GM19328 (cell line): ENCODE measurements around the gene NDST1.

Experiments
- ATAC-seq: cut with Tn5 transposase; IDR thresholded peaks from one replicate; pipeline ENCODE4 v1.9.1; 2021; ENCODE audit warnings: mild to moderate bottlenecking, moderate library complexity; ENCODE audit not compliant: unreplicated experiment

The NDST1 gene

DNA sequence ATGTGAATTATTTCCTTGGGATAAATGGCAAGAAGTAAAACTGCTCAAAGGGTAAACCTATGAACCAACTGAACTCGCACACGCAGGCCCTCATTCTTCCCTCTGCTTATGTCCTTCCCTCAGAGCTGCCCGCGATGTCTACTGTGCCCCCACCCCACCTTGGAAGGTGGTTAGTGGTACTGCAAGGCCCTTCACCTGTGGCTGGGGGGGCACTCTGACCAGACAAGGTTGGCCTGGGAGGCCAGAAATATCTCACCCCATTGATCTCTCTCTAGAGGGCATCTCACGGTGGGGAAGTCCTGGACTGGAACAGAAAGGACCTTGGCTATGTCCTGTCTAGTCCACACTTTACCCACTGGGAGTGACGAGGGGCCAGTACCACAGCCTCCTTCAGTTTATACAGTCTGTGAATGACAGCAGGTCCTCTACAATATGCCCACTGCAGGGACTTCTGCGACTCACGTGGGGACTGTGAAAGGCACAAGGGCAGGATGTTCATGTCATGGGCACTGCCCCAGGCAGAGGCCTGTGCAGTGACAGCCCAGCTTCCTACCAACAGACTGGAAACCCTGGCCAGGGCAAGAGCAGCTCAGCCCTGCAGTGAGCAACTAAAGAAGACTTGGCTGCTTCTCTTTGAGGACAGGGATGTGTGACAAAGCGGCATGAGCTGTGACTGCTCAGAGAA lies 75.8 kb downstream of the NDST1 start:
- ATAC-seq = no peak

DNA sequence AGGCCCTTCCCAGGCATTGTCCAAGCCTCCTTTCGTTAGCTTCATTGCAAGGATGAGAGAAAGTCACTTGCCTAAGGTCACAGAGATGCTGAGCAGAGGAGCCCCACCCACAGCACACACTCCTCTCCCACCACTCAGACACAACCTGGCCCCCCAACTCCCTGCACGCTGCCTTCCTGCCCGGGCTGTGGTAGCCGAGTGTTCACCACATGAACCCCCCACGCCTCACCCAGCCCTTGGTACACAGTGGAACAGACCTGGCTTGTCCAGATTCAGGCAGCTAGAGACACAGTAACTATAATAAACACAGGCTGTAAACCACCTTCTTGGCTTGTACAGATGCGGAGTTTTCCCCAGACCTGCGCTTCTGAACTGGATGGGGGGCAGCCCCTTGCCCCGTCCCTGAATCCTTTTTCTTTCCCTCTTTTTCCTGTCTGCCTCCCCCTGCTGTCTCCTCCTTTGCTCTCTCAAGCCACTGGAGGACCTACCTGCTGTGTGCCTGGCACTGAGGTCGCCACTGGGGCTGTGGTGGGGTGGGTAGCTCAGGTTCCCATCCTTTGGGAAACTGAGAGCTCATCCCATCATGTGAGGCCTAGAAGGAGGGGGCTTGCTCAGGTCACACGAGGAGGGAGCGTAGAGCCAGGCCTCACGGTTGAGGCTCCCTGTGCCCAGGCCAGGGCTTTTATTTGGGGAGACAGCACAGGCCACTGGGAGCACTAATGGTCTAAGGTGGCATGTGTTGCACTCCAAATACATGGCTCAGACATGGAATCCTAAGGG lies 76.8 kb downstream of the NDST1 start:
- no peak for ATAC-seq

DNA sequence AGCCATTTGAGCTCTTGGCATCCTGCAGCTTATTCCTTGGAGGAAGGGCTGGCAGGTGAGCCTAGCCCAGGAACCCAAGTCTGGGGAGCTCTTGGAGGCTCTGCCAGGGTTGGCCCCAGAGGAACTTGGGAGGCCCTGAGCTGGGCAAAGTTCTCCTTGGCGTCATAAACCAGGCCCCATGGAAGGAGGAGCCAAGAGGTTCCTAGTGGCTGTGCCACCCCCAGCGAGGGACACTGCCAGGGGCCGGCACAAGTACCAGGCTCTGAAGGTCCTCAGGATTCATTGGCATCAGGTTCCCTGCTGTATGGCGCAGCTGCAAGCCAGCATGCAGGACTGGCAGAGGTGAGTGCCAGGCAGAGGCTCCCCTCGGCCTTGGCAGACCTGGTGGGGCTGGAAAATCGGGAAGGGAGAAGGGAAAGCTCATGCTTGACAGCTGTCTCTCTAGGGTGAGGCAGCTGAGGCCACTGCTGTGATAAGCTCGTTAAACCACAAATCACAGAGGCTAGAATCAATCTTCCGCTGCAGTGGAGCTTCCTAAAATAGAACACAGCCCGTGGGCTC lies 77.9 kb downstream of the NDST1 start:
- ATAC-seq = no peak

DNA sequence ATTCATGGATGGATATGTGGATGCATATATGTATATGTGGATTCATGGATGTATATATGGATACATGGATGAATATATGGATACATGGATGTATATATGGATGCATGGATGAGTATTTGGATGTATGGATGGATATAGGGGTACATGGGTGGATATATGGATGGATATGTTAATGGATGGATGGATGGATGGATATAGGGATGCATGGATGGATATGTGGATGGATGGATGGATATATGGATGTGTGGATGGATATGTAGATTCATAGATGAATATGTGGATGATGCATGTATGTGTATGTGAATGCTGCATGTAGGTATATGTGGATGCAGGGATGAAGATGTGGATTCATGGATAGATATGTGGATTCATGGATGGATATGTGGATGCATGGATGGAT lies 79.1 kb downstream of the NDST1 start:
- ATAC-seq = no peak

DNA sequence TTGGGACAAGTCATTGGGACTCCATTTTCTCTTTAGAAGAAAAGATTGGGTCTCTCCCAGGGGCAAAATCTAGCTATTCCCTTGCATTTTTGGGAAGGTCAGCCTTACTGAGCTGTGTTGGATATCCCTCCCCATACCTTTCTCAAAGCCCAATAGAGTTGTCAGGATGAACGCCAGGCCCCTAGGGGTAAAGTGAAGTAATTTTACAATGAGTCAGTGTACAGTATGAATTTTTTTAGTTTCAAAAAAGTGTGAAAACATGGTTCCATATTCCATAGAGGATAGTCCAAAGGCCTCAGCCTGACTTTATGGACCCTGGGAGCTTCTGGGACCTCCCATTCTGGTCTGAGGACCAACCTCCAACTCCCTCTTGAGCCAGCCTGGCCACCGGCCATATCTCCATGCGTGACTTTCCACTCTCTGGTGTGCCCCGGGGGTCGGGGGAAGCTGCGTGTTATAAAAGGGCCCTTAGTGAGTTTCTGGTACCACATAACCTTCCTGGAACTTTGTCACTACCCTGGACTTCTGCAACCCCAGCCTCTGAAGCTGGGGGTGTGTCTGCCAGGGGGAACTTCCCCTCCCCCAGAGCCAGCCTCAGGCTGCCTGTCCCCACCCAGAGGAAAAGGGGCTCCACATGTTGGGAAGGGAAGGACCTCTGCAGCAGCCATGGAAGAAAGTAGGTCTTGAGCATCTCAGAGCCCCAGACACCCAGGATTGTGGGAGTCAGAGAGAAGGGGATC lies 80.1 kb downstream of the NDST1 start:
- no peak for ATAC-seq

DNA sequence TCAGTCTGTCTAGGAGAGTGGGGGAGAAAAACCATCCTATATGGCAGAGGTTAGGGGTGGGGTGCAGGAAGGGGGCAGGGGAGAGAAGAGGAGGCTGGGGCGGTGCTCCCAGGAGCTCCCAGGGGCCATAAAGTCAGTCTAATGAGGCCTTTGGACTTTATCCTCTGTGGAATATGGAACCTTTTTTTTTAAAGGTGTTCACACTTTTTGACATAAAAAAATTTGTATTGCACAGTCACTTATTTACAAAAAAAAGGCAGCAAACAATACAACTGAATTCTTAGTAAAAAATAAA lies 80.6 kb downstream of the NDST1 start:
- no peak for ATAC-seq

DNA sequence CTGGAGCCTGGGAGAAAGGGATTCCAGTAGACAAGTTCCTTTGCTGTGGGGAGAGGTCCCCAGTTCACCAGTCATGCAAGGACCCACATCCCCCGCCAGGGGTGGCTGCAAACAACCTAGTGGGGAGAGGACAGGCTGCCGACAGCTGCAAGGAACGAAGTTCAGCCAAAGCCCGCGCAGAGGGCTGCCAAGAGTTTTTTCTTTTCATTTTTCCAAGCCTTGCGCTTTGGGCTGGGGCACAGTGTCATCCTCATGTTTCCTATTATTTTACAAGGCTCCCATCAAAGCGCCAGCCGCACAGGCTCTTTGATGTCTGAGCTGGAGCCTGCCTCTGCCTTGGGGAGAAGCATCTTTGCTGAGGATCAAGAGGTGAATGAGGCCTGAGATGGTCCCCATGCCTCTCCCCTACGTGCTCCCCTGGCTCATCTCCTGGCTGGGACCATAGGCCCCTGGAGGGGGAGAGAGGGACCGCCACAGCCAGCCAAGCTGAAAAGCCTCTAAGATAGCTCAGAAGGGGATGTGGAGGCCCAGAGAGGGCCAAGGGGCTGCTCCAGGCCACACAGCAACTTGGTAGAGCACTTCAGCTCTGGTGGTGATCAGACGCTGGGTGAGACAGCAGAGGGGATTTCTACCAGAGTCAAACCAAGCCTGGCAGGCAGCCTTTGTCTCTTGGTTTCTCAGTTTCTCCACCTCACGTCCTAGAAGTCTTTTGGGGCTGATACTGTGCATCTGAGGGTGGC lies 82.1 kb downstream of the NDST1 start:
- no peak for ATAC-seq

DNA sequence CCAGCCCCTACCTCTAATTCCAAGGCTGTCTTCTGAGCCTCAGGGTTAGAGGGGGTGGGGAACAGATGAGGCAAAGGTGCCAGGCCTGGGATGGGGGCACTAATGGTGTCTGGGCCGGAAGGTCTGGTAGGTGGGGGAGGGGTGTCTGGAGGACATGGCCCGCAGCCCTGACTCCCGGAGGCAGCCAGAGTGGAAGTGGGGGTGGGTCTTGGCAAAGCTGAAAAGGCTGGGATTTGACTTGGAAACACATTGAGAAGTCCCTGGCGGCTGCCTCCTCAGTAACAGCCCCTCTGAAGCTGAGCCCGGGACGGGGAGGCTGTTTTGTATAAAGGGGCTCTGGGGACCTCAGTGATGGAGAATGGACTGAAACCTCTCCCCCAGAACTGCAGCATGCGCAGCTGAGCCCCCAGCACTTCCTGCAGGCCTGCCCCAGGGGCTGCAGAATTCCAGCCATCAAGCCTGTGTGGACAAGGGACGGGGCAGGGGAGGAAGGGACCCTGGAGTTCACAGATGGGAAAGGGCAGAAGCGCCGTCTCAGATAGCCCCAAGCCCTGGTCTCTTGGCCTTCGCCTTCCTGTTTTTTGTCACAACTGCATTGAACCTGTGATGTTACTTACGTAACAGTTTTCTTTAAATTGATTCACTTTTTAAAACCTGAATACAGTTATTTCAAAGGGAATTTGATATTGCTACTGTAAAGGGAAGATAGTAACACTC lies 83.2 kb downstream of the NDST1 start:
- no peak for ATAC-seq

DNA sequence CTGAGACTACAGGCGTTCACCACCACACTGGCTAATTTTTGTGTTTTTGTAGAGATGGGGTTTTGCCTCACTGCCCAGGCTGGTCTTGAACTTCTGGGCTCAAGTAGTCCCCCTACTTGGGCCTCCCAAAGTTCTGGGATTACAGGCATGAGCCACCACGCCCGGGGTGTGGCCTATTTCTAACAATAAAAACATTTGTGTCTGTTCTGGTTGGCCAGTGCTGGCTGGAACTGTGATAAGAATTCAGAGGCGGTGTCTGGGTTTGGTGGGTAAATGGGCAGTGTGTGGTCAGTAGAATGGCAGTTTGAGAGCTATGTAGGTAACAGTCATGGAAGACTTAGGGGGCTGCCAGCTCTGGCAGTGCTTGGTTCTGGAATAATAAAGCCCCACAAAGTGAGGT lies 85.7 kb downstream of the NDST1 start:
- ATAC-seq = no peak

DNA sequence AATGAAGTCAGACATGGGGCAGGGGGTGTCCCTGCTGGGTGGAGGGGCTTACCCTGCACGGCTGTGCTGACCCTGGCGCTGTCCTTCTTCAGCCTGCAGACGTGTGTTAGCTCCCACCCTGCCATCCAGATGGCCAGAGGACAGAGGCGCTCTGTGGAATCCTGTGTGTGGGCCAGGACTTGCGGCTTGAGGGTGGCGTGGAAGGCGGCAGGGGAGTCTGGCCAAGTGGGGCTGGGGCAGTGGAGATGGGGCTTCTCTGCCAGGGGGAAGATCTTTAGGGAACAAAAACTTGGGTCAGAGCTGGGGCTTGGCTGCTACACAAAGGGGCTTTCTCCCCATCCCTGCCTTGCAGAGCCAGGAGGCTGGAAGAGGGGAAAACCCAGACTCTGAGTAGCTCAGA lies 86.1 kb downstream of the NDST1 start:
- ATAC-seq = no peak

DNA sequence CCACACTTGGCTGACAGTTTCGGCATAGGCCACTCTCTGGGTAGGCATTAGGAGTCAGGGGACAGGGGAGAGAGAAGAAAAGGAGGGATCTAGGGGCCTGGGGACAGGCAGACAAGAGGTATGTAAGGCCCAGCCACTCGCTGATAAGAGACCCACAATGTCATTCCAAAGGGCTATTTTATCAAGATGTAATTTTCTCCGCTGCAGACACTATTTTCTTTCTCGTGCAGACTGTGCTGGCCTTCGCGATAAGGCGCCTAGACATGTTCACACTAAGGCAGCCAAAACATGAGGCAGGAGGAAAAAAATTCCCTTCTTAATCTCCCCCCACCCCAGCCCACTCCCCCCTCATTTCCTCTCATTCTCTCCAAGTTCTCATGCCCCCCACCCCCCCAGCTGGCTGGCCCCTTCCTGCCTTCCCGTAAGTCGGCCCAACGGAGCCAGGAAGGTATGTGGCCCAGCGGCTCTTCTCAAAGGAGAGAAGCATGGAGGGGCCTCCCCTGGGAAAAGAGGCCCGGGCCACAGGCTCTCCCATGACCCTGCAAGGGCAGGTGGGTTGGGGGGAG lies 87.6 kb downstream of the NDST1 start:
- no peak for ATAC-seq

DNA sequence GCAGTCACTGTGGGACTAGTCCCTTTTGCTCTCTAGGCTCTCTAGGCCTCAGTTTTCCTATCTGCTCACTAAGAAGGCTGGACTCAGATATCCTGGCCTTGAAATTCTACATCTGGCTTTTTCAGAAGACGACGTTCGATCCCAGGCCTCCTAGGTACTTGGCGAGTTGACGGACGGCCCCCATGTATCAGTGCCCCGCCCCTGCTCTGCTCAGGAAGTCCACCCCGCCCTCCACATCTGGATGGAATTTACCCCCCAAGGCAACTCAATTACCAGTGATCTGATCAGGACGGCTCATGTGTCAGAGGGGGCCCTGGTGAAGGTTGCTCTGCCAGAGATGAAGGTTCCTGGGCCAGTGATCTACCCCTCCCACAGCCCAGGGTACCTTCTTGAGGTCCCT lies 88.4 kb downstream of the NDST1 start:
- no peak for ATAC-seq

DNA sequence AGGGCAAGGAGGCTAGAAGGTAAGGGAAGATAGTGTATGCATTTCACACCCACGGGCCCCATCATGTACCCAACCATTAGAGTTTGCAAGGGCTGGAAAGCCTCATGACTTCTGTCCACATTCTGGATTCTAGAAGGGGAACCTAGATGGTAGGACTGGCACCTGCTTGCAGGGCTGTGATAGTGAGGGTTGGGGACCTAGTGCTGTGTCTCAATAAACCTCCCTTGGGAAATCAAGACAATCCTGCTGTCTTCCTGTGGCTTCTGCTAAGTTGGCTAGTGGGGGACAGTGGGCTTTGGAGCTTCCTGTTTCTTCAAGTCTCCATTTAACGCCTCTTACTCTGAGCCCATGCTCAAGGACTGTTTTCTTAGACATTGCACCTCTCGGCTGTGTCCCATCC lies 88.9 kb downstream of the NDST1 start:
- ATAC-seq = no peak

DNA sequence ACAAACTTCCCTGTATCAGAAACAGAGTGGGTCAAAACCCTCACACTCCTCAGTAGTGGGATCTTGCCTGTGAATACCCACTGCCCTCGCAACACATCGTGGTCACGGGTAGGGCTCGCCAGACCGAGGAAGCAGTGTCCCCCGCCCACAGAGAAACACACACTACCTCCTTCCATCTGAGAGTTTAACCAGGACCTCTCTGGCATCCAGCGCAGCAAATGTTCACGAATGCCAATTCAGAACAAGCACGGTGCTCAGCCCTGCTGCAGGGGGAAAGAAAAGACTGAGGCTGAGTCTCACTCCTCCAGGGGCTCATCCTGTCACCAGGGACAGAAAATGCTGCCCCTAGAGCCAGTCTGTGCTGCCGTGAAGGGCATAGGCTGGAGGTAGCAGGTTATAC lies 90.1 kb downstream of the NDST1 start:
- no peak for ATAC-seq

DNA sequence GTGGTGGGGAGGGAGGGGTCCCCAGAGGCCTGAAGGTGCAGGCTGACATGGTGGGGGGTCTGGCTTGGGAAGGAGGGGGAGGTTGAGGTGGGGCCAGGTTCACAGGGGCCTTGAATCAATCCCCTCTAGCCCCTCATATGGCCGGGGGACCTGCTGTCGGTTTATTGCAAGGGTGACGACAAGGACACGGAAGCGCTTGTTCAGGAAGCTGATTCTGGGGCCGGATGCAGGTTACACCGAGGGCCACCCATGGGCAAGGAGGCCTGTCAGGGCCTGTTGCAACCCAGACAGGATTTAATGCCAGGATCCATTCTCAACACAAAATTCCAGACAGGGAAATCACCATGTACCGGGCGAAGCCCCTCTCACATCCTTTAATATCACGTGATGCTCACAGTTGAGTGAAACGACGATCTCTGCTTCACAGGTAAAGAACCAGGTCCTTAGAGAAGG lies 90.9 kb downstream of the NDST1 start:
- no peak for ATAC-seq

DNA sequence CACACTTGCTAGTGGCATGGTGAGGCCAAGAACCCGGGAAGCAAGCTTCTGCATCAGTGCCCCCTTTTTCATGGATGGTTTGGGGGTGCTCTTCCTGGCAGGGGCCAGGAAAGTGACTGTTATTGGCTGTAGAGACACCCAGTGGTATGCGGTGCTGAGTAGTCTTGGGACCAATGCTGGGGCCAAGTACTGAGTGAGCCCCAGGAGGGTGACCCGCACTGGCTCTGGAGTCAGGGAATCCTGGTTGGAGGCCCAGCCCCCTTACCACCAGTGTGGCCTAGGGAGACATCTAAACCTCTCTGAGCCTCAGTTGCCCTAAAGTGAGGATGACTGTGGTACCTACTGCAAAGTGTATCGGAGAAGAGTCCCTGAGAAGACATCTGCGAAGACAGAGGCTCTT lies 91.3 kb downstream of the NDST1 start:
- no peak for ATAC-seq

DNA sequence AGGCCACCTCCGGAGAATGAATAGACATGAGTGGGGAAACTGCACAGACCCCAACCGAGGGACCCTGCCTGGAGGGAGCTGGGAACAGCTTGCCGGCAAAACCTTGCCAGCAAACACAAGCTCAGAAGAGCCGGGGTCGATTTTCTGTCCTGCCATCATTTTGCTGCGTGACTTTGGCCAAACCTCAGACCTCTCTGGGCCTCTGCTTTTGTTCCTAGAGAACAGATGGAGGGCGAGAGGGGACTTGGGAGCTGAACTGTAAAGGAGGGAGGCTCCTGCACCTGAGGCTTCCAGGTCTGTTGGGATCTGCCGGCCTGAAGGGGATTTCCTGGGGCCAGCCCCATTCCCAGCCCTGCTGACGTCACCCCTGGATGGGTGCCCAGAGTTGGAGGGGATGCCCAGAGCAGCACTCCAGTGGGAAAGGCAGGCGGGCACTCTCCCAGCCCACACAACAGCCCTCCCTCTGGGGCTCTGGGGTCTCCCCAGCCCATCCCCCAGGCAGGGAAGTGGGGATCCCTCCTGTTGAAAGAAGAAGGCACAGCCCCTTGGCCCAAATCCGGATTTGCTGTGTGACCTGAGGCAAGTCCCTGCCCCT lies 92.1 kb downstream of the NDST1 start:
- no peak for ATAC-seq

DNA sequence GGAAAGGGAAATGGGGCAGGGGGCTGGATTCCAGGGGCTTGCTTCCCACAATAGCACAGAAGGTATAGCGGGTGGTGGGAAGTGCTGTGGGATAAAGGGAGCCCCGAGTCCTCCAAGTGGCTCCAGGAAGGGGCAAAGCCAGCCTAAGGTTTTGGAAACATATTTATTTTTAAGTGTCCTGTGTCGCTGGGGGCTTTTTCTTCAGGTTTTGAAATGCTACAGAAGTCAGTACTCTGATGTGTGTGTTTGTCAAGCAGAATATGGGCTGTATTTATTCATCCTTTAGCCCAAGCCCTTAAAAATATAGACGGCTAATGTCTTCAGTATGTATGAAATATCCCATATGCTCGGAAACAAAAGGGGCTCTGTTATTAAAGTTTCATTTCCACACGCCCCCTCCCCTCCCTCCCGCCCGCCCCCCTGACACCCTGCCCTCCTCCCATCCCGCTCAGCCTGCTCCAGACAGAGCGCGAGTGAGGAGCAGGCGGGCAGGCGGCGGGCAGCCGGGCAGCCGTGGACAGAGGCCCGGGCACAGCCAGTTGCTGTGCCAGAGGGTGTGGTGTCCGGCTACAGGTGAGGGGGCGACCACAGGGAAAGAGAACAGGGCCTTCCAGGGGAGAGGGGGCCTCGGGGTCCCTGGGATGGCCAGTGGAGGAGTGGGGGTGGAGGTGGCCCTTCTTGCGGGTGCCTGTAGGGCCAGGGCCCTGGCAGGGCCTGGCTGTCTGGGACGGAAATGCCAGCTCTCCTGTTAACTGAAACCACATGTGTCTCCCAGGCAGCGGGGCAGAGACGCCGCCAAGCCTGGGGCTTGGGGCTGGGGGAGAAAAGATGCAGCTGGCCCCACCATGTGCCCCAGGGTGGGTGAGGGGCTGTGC lies 92.9 kb downstream of the NDST1 start:
- no peak for ATAC-seq
